Thyroid gland (tissue), 4 donors: ENCODE results near the gene ZNF586.

Experiments used
- CTCF ChIP-seq, 6 experiments: fragments of 200-600 bp in 3 of 6; fragments of 450-650 bp in 3 of 6; sonication (generic) in 3 of 6; IDR thresholded peaks; one replicate each; pipeline ENCODE4 v1.5.1; 2016 to 2019; ENCODE audit warnings: antibody characterized with exemption in 6 of 6, mild to moderate bottlenecking in 2 of 6, inconsistent platforms in 1 of 6, moderate library complexity in 1 of 6
- POLR2A ChIP-seq, 2 donors: fragments of 450-650 bp; IDR thresholded peaks; one replicate each; pipeline ENCODE4 v1.6.1; 2017; ENCODE audit warnings: antibody characterized with exemption in 2 of 2, mild to moderate bottlenecking in 2 of 2, moderate library complexity in 1 of 2

- TF ChIP-seq CTCF (IDR thresholded peaks at IDR 0.05) (no peak), POLR2A (IDR thresholded peaks at IDR 0.05) (peak; percentile 21 to 92)
Observed at GRCh38 chr19:57814505-57815246, 45.2 kb downstream of the ZNF586 start, which contains the start of gene ZNF552.
